Measurements from ENCODE around the gene TICAM1. TPM values are rescaled to one million over a fixed set of nuclear protein-coding genes. Genes with fewer than 3 reads are reported as not detected.

TICAM1 gene
- total and polyA plus RNA-seq, 2 of the 13 experiments (the other 11 are each of a cell fraction or from before 2014, with no cell fraction given) = 0.33 to 0.95 TPM

DNA sequence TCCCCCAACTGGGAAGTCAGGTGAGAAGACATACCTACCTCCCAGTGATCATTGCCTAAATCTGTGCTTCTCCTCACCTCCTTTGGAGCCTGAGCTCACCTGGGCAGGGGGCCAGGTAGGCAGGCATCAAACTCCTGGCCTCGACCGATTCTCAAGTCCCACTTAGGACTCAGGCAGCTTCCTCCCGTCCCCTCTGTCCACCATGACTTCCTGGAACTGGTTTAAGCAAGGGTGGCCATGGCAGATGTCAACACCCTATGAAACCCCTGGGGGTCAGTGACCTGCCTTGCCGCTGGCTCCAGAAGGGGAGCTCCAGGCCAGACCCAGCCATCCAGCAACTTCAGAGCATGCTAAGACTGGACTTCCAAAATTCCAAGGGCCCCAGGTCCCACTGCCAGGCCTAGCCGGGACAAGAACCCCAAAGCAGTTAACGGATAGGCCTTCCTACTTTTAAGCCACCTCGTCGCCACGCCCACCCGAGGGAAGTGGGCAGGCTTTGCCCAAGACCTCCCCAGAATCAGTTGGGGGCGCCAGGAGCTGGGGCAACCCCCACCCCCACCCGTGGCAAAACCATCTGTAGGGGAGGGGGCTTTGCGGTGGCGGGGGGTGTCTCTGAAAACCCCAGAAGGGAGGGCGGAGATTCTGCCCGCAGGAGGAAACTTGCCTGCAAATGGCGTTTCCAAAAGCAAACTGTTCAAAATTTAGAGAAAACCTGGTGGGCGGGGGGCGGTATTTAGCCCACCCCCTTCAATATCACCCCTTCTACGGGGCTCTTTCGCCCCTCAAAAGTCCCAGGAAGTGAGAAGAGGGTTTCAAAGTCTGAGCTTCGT lies 35.3 kb upstream of the TICAM1 start (continued):
- TF ChIP-seq CEBPB (IDR thresholded peaks at IDR 0.05; ENCODE audit: borderline replicate concordance, low read depth, low read length) (0 out of 2 replicates have a peak, but pooled peaks have one; percentile 11), BCL6 (CRISPR knock-in tag; IDR thresholded peaks at IDR 0.05) (no peak), ZNF766 (CRISPR knock-in tag; IDR thresholded peaks at IDR 0.05; ENCODE audit: borderline replicate concordance) (0 out of 2 replicates have a peak, but pooled peaks have one; percentile 36), ZBTB3 (CRISPR knock-in tag; IDR thresholded peaks at IDR 0.05; ENCODE audit: borderline replicate concordance, low read depth) (no peak), AGO2 (optimal IDR thresholded peaks at IDR 0.05; ENCODE audit: low read depth, low read length) (peak; percentile 22), SP140L (CRISPR knock-in tag; IDR thresholded peaks at IDR 0.05; ENCODE audit: borderline replicate concordance) (no peak), ZNF350 (CRISPR knock-in tag; IDR thresholded peaks at IDR 0.05; ENCODE audit: borderline replicate concordance, low read depth) (0 out of 2 replicates have a peak, but pooled peaks have one; percentile 20), HNRNPH1 (optimal IDR thresholded peaks at IDR 0.05; ENCODE audit: low read depth, low read length) (no peak), SRSF1 (optimal IDR thresholded peaks at IDR 0.05; ENCODE audit: low read depth, low read length) (peak; percentile 71), EP300 (IDR thresholded peaks at IDR 0.05; ENCODE audit: low read depth in 2 of 2, low read length in 2 of 2) (no peak), EP300 (CRISPR knock-in tag; IDR thresholded peaks at IDR 0.05; ENCODE audit: borderline replicate concordance) (no peak), ZNF782 (CRISPR knock-in tag; IDR thresholded peaks at IDR 0.05; ENCODE audit: borderline replicate concordance) (no peak), ZNF136 (CRISPR knock-in tag; IDR thresholded peaks at IDR 0.05; ENCODE audit: low read depth) (0 out of 2 replicates have a peak, but pooled peaks have one; percentile 64), HDAC1 (CRISPR knock-in tag; IDR thresholded peaks at IDR 0.05) (peak; percentile 43; the same call in 1 of the 2 replicates), ZNF567 (CRISPR knock-in tag; IDR thresholded peaks at IDR 0.05; ENCODE audit: borderline replicate concordance) (no peak), ZNF343 (CRISPR knock-in tag; IDR thresholded peaks at IDR 0.05) (no peak; the same call in 1 of the 2 replicates), ZNF333 (CRISPR knock-in tag; IDR thresholded peaks at IDR 0.05; ENCODE audit: borderline replicate concordance) (no peak), ZNF788 (CRISPR knock-in tag; IDR thresholded peaks at IDR 0.05; ENCODE audit: borderline replicate concordance) (peak; percentile 68; the same call in 1 of the 2 replicates), SAP130 (CRISPR knock-in tag; IDR thresholded peaks at IDR 0.05; ENCODE audit: low read depth) (peak; percentile 68), ZNF770 (CRISPR knock-in tag; IDR thresholded peaks at IDR 0.05) (no peak), CBFB (CRISPR knock-in tag; IDR thresholded peaks at IDR 0.05) (no peak), ZNF30 (CRISPR knock-in tag; IDR thresholded peaks at IDR 0.05) (no peak), ZNF225 (CRISPR knock-in tag; IDR thresholded peaks at IDR 0.05) (no peak)
- TF ChIP-seq, protein P1, sequence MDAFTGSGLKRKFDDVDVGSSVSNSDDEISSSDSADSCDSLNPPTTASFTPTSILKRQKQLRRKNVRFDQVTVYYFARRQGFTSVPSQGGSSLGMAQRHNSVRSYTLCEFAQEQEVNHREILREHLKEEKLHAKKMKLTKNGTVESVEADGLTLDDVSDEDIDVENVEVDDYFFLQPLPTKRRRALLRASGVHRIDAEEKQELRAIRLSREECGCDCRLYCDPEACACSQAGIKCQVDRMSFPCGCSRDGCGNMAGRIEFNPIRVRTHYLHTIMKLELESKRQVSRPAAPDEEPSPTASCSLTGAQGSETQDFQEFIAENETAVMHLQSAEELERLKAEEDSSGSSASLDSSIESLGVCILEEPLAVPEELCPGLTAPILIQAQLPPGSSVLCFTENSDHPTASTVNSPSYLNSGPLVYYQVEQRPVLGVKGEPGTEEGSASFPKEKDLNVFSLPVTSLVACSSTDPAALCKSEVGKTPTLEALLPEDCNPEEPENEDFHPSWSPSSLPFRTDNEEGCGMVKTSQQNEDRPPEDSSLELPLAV (CRISPR knock-in tag; conservative IDR thresholded peaks at IDR 0.05; ENCODE audit: low read depth) = no peak
- TF ChIP-seq, protein P2, sequence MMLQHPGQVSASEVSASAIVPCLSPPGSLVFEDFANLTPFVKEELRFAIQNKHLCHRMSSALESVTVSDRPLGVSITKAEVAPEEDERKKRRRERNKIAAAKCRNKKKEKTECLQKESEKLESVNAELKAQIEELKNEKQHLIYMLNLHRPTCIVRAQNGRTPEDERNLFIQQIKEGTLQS (CRISPR knock-in tag; IDR thresholded peaks at IDR 0.05) = no peak

All from HepG2 (cell line).